SK-N-SH treated with all-trans-retinoic acid at 6 μM for 48 hours (cell line): Measurements from ENCODE around the gene ARMH3.

ENCODE experiments used
- ATAC-seq: fragments of 200-7000 bp; cut with Tn5 transposase; 3 replicates; pipeline ENCODE4 v1.9.1; 2020; ENCODE audit warnings: mild to moderate bottlenecking, moderate library complexity
- ARNTL ChIP-seq: fragments of 450-650 bp; formaldehyde crosslinking; IDR thresholded peaks from 2 replicates; pipeline ENCODE4 v1.5.0; 2020; ENCODE audit warnings: low read depth, mild to moderate bottlenecking, moderate library complexity, borderline replicate concordance
- BACH2 ChIP-seq: fragments of 250-450 bp; sonication (Bioruptor Pico); IDR thresholded peaks from 2 replicates; pipeline ENCODE4 v1.9.0; 2021; ENCODE audit warnings: mild to moderate bottlenecking, borderline replicate concordance
- CREB5 ChIP-seq: fragments of 250-450 bp; sonication (Bioruptor Pico); IDR thresholded peaks from 2 replicates; pipeline ENCODE4 v1.5.1; 2020; ENCODE audit warnings: low read depth, mild to moderate bottlenecking, moderate library complexity
- CSDC2 ChIP-seq: fragments of 250-450 bp; sonication (Bioruptor Pico); IDR thresholded peaks from 2 replicates; pipeline ENCODE4 v1.5.0; 2020; ENCODE audit warnings: mild to moderate bottlenecking, moderate library complexity
- ESRRG ChIP-seq: fragments of 250-450 bp; sonication (Bioruptor Pico); IDR thresholded peaks from 2 replicates; pipeline ENCODE4 v1.6.1; 2021; ENCODE audit warnings: mild to moderate bottlenecking
- ISL1 ChIP-seq: fragments of 250-450 bp; sonication (Bioruptor Pico); IDR thresholded peaks from 2 replicates; pipeline ENCODE4 v2.1.2; 2022; ENCODE audit warnings: mild to moderate bottlenecking, moderate library complexity
- OSR1 ChIP-seq: fragments of 250-450 bp; sonication (Bioruptor Pico); IDR thresholded peaks from 2 replicates; pipeline ENCODE4 v1.8.0; 2022; ENCODE audit warnings: moderate library complexity, mild to moderate bottlenecking, inconsistent platforms
- PATZ1 ChIP-seq: fragments of 250-450 bp; sonication (Bioruptor Pico); IDR thresholded peaks from 2 replicates; pipeline ENCODE4 v1.8.0; 2020; ENCODE audit warnings: mild to moderate bottlenecking, moderate library complexity, borderline replicate concordance
- POU6F1 ChIP-seq: fragments of 250-450 bp; sonication (Bioruptor Pico); IDR thresholded peaks from 2 replicates; pipeline ENCODE4 v1.8.0; 2021; ENCODE audit warnings: low read depth, mild to moderate bottlenecking, moderate library complexity, borderline replicate concordance
- PPARA ChIP-seq: fragments of 250-450 bp; sonication (Bioruptor Pico); IDR thresholded peaks from 2 replicates; pipeline ENCODE4 v1.5.0; 2020; ENCODE audit warnings: mild to moderate bottlenecking, borderline replicate concordance
- RARB ChIP-seq: fragments of 250-450 bp; sonication (Bioruptor Pico); IDR thresholded peaks from 2 replicates; pipeline ENCODE4 v1.8.0; 2021; ENCODE audit warnings: mild to moderate bottlenecking, moderate library complexity
- TCF4 ChIP-seq: fragments of 250-450 bp; sonication (Bioruptor Pico); IDR thresholded peaks from 2 replicates; pipeline ENCODE4 v1.8.0; 2021; ENCODE audit warnings: mild to moderate bottlenecking, moderate library complexity, borderline replicate concordance
- TOX ChIP-seq: fragments of 250-450 bp; sonication (Bioruptor Pico); IDR thresholded peaks from 2 replicates; pipeline ENCODE4 v1.8.0; 2021; ENCODE audit warnings: mild to moderate bottlenecking, moderate library complexity, borderline replicate concordance
- ZC3H10 ChIP-seq: fragments of 250-450 bp; sonication (Bioruptor Pico); IDR thresholded peaks from 2 replicates; pipeline ENCODE4 v1.5.1; 2021; ENCODE audit warnings: mild to moderate bottlenecking, moderate library complexity
- ZFP3 ChIP-seq: fragments of 250-450 bp; sonication (Bioruptor Pico); IDR thresholded peaks from 2 replicates; pipeline ENCODE4 v1.5.0; 2020; ENCODE audit warnings: mild to moderate bottlenecking, moderate library complexity
- ZFP30 ChIP-seq: fragments of 450-650 bp; formaldehyde crosslinking; IDR thresholded peaks from 2 replicates; pipeline ENCODE4 v1.5.0; 2022; ENCODE audit warnings: mild to moderate bottlenecking, moderate library complexity
- ZNF565 ChIP-seq: fragments of 450-650 bp; formaldehyde crosslinking; conservative IDR thresholded peaks from 2 replicates; pipeline ENCODE4 v1.5.0; 2020; ENCODE audit warnings: low read depth, mild to moderate bottlenecking, moderate library complexity
- ZNF70 ChIP-seq: fragments of 450-650 bp; formaldehyde crosslinking; IDR thresholded peaks from 2 replicates; pipeline ENCODE4 v1.5.0; 2020; ENCODE audit warnings: mild to moderate bottlenecking, moderate library complexity
- ZNF8 ChIP-seq: fragments of 450-650 bp; formaldehyde crosslinking; IDR thresholded peaks from 2 replicates; pipeline ENCODE4 v1.5.0; 2020; ENCODE audit warnings: mild to moderate bottlenecking, moderate library complexity

The ARMH3 gene

DNA sequence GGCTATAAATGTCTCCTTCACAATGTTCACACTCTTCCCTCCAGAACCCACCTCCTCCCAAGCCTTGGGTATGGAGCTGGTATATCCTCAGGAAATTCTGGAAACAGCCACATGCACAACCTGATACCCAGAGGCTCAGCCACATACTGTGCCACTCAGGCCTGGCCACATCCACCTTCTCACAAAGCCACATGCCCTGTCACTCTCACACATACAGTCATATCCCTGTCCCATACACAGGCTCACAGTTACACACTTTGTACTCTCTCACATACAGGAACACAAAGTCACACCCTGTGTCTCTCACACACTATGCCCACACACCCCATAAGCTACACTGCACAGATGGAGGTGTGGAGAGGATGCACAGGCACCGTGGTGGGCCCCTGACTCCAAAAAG is 222.5 kb downstream of the ARMH3 start (continued):
- TF ChIP-seq PATZ1 (CRISPR knock-in tag) = no peak
- no peak for TF ChIP-seq CREB5 (CRISPR knock-in tag)

- no peak for ATAC-seq
- TF ChIP-seq PPARA = no peak
- peak; percentile 54; the same call in 1 of the 2 replicates for TF ChIP-seq ZNF70
- TF ChIP-seq BACH2 (CRISPR knock-in tag) = no peak
These were observed 223.6 kb downstream of the ARMH3 start for GRCh38 chr10:101832325-101832771.

GRCh38 chr10:101831169-101831811 is 224.7 kb downstream of the ARMH3 start:
- no peak for ATAC-seq
- no peak for TF ChIP-seq ESRRG
- no peak for TF ChIP-seq TCF4 (CRISPR knock-in tag)
- TF ChIP-seq ISL1 = no peak
- no peak for TF ChIP-seq TOX (CRISPR knock-in tag)
- TF ChIP-seq RARB (CRISPR knock-in tag) = no peak
- TF ChIP-seq ZFP30 (CRISPR knock-in tag) = no peak
- TF ChIP-seq CREB5 (CRISPR knock-in tag) = no peak
- TF ChIP-seq ZNF70 = no peak
- TF ChIP-seq POU6F1 (CRISPR knock-in tag) = no peak
- TF ChIP-seq ZFP3 (CRISPR knock-in tag) = no peak
- no peak for TF ChIP-seq PPARA
- no peak for TF ChIP-seq ZC3H10 (CRISPR knock-in tag)
- no peak for TF ChIP-seq OSR1 (CRISPR knock-in tag)

GRCh38 chr10:101830322-101831168 is 225.4 kb downstream of the ARMH3 start:
- peak; percentile 81 for ATAC-seq
- TF ChIP-seq ISL1 = no peak
- no peak for TF ChIP-seq PATZ1 (CRISPR knock-in tag)
- TF ChIP-seq ZFP30 (CRISPR knock-in tag) = no peak; the same call in 1 of the 2 replicates
- TF ChIP-seq POU6F1 (CRISPR knock-in tag) = no peak
- TF ChIP-seq BACH2 (CRISPR knock-in tag) = no peak
- no peak for TF ChIP-seq ZNF8 (CRISPR knock-in tag)
- no peak for TF ChIP-seq ESRRG
- TF ChIP-seq PPARA = no peak
- peak; percentile 37; the same call in 1 of the 2 replicates for TF ChIP-seq TCF4 (CRISPR knock-in tag)
- TF ChIP-seq ZC3H10 (CRISPR knock-in tag) = no peak
- no peak for TF ChIP-seq CSDC2 (CRISPR knock-in tag)
- TF ChIP-seq OSR1 (CRISPR knock-in tag) = no peak
- no peak for TF ChIP-seq CREB5 (CRISPR knock-in tag)
- TF ChIP-seq ARNTL (CRISPR knock-in tag) = no peak
- TF ChIP-seq RARB (CRISPR knock-in tag) = no peak
- peak; percentile 56; the same call in 1 of the 2 replicates for TF ChIP-seq ZFP3 (CRISPR knock-in tag)
- 0 out of 2 replicates have a peak, but pooled peaks have one; percentile 29 for TF ChIP-seq ZNF565 (CRISPR knock-in tag)
- TF ChIP-seq TOX (CRISPR knock-in tag) = no peak
